LNCAP (cell line): ENCODE data around the gene ITPR3.

Source experiments
- TF ChIP-seq, protein P1 (sequence below): fragments of 450-650 bp; IDR thresholded peaks from 2 replicates; pipeline ENCODE4 v1.5.1; 2017; ENCODE audit warnings: mild to moderate bottlenecking

Gene ITPR3

DNA sequence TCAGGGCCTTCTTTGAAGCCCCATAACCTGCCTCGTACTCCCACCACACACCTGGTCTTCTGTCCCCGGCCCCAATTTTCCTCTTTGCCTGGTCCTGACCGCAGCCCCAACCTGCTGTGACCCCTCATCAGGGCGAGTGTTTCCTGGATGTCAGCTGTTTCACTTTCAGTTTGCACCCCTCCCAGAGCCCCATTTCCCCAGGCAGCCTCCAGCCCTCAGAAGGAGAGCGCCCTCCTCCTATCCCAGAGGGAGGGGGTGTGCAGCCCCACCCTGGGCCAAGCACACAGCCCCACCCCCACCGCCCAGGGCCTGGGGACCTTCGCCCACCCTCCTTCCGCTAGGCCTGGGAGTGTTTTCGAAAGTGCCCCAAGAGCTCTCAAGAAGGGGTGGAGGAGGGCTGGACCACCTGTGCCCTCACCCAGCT lies 42.5 kb upstream of the ITPR3 start:
- TF ChIP-seq, protein P1, sequence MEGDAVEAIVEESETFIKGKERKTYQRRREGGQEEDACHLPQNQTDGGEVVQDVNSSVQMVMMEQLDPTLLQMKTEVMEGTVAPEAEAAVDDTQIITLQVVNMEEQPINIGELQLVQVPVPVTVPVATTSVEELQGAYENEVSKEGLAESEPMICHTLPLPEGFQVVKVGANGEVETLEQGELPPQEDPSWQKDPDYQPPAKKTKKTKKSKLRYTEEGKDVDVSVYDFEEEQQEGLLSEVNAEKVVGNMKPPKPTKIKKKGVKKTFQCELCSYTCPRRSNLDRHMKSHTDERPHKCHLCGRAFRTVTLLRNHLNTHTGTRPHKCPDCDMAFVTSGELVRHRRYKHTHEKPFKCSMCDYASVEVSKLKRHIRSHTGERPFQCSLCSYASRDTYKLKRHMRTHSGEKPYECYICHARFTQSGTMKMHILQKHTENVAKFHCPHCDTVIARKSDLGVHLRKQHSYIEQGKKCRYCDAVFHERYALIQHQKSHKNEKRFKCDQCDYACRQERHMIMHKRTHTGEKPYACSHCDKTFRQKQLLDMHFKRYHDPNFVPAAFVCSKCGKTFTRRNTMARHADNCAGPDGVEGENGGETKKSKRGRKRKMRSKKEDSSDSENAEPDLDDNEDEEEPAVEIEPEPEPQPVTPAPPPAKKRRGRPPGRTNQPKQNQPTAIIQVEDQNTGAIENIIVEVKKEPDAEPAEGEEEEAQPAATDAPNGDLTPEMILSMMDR, result no peak

DNA sequence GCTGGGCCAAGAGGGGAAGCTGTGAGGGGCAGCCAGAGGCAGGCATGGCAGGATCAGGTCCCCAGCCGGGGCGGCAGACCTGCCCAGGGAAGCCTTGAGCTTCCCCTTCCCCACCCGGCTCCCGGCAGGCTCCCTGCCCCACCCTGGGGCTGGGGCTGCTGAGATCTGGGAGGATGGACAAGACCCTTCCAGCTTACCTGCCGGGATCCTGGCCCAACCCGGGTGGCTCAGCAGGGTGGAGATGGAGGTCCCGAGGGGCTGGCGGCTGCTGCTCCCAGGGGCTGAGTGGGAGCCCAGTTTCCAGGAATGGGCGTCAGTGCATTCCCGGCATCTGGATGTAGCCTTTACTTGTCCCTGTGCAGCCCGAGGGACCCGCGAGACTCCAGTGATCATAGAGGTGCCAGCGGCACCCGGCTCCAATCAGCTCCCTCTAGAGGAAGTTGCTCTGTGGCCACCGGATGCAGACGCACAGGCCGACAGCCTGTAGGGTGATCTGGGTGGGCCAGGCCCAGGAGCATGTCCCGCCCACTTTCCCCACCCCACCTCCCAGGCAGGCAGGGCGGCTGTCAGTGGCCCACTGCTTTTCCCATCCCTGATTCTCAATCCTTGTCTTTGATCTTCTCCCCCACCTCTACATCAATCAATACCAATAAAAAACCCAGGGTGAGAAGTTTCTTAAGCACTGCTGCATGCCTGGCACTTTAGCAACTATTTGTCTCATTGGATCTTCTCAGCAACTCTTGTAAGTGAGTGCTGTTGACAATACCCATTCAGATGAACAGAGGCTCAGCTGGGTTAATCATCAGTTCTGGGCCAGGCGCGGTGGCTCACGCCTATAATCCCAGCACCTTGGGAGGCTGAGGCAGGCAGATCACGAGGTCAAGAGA lies 41.1 kb upstream of the ITPR3 start, which contains the start of gene BAK1:
BAK1 (minus strand) TSS at position 449 of the 887 bp plus-strand sequence. CDS start 2,672 bp downstream, outside the sequence.
- TF ChIP-seq, protein P1, result peak; percentile 33; the same call in 1 of the 2 replicates

DNA sequence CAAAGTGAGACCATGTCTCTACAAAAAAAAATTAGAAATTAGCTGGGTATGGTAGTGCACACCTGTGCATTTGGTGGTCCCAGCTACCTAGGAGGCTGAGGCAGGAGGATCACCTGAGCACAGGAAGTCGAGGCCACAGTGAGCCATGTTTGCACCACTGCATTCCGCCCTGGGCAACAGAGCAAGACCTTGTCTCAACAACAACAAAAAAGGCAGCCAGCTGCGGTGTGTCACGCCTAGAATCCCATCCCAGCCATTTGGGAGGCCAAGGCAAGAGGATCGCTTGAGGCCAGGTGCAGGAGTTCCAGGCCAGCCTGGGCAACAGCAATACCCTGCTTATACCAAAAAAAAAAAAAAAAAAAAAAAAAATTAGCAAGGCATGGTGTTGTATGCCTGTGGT lies 39.9 kb upstream of the ITPR3 start:
- TF ChIP-seq, protein P1, result no peak

DNA sequence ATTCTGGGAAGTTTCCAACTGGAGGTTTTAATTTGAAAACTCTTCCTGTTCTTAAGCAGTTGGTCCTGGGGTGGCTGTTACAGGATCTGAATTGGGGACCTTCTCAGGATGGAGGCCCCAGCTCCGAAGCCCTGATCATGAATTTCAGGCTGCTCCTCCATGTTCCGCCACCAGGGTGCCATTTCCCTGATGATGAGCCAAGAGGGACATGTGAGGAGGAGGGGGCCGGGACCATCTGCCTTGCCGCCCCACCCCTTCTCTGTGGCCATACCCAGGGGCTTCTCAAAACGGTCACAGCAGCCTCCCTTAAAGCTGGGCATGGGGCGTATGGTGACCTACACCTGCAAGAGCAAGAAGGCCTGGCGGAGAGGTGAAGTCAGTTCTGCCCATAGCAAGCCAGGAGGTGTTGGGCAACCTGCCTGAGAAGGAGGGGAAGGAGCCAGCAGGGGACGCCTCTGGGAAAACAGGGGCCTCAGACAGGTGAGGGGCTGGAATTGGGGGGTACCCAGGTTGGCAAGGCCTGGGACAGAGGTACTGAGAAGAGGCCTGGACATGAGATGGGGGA lies 37.4 kb upstream of the ITPR3 start:
- TF ChIP-seq, protein P1, result peak; percentile 35

DNA sequence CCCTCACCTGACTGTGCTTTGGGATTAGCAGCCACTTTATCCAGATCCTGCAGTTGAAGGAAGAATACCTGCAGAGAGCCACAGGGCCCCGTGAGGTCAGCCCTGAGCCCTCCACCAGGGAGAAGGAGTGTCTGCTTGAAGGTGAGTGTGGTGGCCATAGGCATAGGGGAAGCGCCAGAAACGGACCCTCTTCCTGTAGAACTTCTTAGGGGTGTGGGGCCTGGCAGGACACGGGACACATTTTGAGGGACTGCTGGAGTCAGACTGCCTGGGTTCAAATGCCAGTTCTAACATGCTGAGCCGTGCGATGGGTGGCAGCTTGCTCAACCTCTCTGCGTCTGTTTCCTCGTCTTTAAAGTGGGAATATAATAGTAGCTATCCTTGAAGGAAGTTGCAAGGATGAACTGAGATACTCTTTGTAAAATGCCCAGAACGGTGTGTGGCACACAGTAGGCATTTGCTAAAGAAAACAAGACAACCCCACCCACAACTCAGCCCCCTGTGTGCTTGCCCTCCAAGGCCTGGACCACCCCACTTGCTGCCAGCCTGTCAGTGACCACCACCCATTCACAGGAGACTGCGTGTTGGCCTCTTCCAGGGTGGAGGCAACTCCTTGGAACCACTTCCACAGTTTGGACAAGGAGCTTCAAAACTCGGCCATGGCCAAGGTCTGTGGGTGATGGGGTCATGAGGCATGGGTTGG lies 36.3 kb upstream of the ITPR3 start:
- TF ChIP-seq, protein P1, result no peak

DNA sequence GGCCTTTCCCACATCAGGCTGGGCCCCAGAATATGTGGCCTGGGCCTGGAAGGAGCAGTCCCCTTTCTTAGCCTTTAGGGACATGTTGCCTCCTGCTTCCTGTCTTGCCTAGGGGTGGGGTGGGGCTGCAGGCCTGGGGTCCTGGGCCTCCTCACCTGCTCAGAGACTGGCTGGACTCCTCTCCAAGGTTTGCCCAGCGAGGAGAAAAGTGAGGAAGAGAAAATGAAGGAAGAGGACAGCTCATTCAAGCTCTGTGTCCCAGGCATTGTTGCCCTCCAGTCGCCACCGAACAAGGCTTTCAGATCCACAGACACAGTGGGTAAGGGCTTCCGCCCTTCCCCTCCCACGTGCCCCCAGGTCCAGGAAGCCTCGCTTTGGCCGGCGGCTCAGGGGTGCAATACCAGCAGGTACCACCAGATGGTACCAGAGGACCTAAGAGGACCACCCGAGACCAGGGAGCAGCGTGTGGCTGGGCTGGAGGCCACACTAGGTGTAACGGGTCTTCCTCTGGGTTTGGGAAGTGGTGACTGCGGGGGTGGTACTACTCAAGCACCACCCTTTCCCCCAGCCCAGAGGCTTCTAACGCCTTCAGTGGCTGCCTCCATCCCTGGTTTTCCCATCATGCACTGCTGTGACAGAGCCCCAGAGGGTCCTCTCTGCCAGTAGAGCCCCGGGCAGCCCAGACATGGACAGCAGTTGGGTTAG lies 35.6 kb upstream of the ITPR3 start:
- TF ChIP-seq, protein P1, result peak; percentile 86

DNA sequence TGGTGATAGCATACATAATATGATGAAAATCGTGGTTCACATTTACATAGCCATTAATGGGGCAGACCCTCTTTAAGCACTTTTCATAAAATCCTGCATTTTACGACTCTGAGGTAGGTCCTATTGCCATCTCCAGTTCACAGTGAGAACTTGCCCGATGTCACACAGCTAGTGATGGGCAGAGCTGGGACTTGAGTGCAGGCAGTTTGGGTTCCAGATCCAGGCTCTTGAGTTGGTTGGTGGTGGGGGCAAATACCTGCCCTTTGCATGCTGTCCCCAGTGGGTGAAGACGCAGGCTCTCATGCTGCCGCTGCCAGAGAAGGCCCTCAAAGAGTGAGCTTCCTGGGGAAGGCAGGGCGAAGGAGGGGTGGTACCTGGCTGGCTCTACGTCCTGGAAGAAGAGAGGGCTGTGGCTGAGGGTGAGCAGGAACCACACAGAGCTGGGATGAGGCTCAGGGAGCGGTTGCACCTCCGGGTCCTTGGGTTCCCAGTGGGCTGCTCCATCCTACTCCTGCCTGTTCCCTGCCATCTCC lies 34.9 kb upstream of the ITPR3 start:
- TF ChIP-seq, protein P1, result no peak
